Ishikawa (cell line): ENCODE results near the gene C21orf91.

Experiments
- CEBPB ChIP-seq: IDR thresholded peaks from 2 replicates; pipeline ENCODE4 v1.6.1; 2012
- CREB1 ChIP-seq: IDR thresholded peaks from 2 replicates; pipeline ENCODE4 v1.6.1; 2012; ENCODE audit warnings: low read depth
- EGR1 ChIP-seq: IDR thresholded peaks from 2 replicates; pipeline ENCODE4 v1.6.1; 2012
- EP300 ChIP-seq: IDR thresholded peaks from 2 replicates; pipeline ENCODE4 v1.6.1; 2012; ENCODE audit warnings: borderline replicate concordance
- NFIC ChIP-seq: IDR thresholded peaks from 2 replicates; pipeline ENCODE4 v1.6.1; 2012
- RAD21 ChIP-seq: IDR thresholded peaks from 2 replicates; pipeline ENCODE4 v1.6.1; 2012; ENCODE audit warnings: low read depth
- TAF1 ChIP-seq: IDR thresholded peaks from 2 replicates; pipeline ENCODE4 v1.6.1; 2012; ENCODE audit warnings: low read depth, mild to moderate bottlenecking
- TCF12 ChIP-seq: IDR thresholded peaks from 2 replicates; pipeline ENCODE4 v1.6.1; 2012; ENCODE audit warnings: low read depth
- TEAD4 ChIP-seq: IDR thresholded peaks from 2 replicates; pipeline ENCODE4 v1.6.1; 2012
- YY1 ChIP-seq: IDR thresholded peaks from 2 replicates; pipeline ENCODE4 v1.6.1; 2012; ENCODE audit warnings: low read depth
- ZBTB7A ChIP-seq: IDR thresholded peaks from 2 replicates; pipeline ENCODE4 v1.6.1; 2012; ENCODE audit warnings: low read depth
- TF ChIP-seq, protein P1 (sequence below): IDR thresholded peaks from 2 replicates; pipeline ENCODE4 v1.6.1; 2012
- TF ChIP-seq, protein P2 (sequence below): IDR thresholded peaks from 2 replicates; pipeline ENCODE4 v1.6.1; 2012; ENCODE audit warnings: low read depth, mild to moderate bottlenecking
- TF ChIP-seq, protein P3 (sequence below): IDR thresholded peaks from 2 replicates; pipeline ENCODE4 v1.6.1; 2012

DNA sequence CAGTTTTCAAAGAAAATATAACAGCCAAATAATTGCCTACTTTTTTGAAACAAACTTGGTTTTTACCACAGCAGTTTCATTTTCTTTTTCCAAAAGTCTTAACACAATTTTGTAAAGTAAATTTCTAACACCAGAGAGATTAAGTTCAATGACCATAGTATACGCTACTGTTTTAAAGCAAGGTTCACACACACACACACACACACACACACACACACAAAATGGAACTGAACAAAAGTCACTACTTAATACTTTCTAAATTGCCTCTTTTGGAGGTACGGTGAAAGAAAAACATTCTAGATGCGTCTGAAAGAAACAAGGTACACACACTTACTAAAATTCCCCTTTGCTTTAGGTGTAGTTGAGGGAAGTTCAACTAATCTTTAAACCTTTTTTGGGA is 30.1 kb downstream of the C21orf91 start:
- no peak for TF ChIP-seq CREB1
- TF ChIP-seq NFIC = no peak
- no peak for TF ChIP-seq EP300
- TF ChIP-seq, protein P1, sequence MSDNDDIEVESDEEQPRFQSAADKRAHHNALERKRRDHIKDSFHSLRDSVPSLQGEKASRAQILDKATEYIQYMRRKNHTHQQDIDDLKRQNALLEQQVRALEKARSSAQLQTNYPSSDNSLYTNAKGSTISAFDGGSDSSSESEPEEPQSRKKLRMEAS = no peak
- TF ChIP-seq RAD21 = no peak
- TF ChIP-seq, protein P2, sequence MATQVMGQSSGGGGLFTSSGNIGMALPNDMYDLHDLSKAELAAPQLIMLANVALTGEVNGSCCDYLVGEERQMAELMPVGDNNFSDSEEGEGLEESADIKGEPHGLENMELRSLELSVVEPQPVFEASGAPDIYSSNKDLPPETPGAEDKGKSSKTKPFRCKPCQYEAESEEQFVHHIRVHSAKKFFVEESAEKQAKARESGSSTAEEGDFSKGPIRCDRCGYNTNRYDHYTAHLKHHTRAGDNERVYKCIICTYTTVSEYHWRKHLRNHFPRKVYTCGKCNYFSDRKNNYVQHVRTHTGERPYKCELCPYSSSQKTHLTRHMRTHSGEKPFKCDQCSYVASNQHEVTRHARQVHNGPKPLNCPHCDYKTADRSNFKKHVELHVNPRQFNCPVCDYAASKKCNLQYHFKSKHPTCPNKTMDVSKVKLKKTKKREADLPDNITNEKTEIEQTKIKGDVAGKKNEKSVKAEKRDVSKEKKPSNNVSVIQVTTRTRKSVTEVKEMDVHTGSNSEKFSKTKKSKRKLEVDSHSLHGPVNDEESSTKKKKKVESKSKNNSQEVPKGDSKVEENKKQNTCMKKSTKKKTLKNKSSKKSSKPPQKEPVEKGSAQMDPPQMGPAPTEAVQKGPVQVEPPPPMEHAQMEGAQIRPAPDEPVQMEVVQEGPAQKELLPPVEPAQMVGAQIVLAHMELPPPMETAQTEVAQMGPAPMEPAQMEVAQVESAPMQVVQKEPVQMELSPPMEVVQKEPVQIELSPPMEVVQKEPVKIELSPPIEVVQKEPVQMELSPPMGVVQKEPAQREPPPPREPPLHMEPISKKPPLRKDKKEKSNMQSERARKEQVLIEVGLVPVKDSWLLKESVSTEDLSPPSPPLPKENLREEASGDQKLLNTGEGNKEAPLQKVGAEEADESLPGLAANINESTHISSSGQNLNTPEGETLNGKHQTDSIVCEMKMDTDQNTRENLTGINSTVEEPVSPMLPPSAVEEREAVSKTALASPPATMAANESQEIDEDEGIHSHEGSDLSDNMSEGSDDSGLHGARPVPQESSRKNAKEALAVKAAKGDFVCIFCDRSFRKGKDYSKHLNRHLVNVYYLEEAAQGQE = no peak
- TF ChIP-seq ZBTB7A = no peak
- no peak for TF ChIP-seq TEAD4
- no peak for TF ChIP-seq EGR1
- no peak for TF ChIP-seq TAF1
- no peak for TF ChIP-seq CEBPB
- no peak for TF ChIP-seq TCF12
- no peak for TF ChIP-seq YY1
- TF ChIP-seq, protein P3, sequence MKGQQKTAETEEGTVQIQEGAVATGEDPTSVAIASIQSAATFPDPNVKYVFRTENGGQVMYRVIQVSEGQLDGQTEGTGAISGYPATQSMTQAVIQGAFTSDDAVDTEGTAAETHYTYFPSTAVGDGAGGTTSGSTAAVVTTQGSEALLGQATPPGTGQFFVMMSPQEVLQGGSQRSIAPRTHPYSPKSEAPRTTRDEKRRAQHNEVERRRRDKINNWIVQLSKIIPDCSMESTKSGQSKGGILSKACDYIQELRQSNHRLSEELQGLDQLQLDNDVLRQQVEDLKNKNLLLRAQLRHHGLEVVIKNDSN = no peak
